ENCODE data around the gene PLEKHG4B. TPM values are rescaled to one million over a fixed set of nuclear protein-coding genes. Genes with fewer than 3 reads are reported as not detected.
"Not testable (repeated sequence)": the region's sequence is repeated elsewhere in the genome, so short reads cannot be mapped to it uniquely, and the experiment has no call there.

PLEKHG4B gene
- total and polyA plus RNA-seq, 7 donors: 0.01 TPM; not detected in 6

GRCh38 chr5:162565-163337 lies 70.8 kb downstream of the PLEKHG4B start:
- Histone ChIP-seq H3K27ac (no peak overlapping the region), H3K4me1 (no peaks in the 10 kb centered on the region), H3K36me3 (ENCODE audit: insufficient read depth in 1 of 2, low read depth in 1 of 2) (no peaks in the 10 kb centered on the region), H3K9me3 (no peaks in the 10 kb centered on the region), H3K4me3 (no peak overlapping the region), H3K27me3 (ENCODE audit: insufficient read depth in 3 of 3, low read length in 2 of 3) (peaks cover 0 to 16% (median 4%) of the 10 kb centered on the region in 3 donors)
- DNase-seq (peak; percentile 6 to 42), ATAC-seq (peak in 1 of 4 donors; percentile 13)
- intact Hi-C loops (cut with DNase I): no loop called here
- no peak for TF ChIP-seq CTCF (IDR thresholded peaks at IDR 0.05)
- WGBS, 3 donors: 89 to 95% (median 95%) methylated on average over 20 to 23 of the region's 23 CpGs

GRCh38 chr5:163338-163620 lies 71.3 kb downstream of the PLEKHG4B start:
- intact Hi-C loops (cut with DNase I): no loop called here
- 80 to 86% (median 83%) methylated on average over 7 of the region's 7 CpGs for WGBS, 3 donors
- no peak for DNase-seq
- H3K4me1 ChIP-seq: no peaks in the 10 kb centered on the region
- H3K9me3 ChIP-seq: no peaks in the 10 kb centered on the region
- H3K36me3 ChIP-seq (ENCODE audit: insufficient read depth in 1 of 2, low read depth in 1 of 2): no peaks in the 10 kb centered on the region
- TF ChIP-seq CTCF (IDR thresholded peaks at IDR 0.05): no peak
- no peak for ATAC-seq
- H3K4me3 ChIP-seq: no peak overlapping the region
- H3K27ac ChIP-seq: no peak overlapping the region
- H3K27me3 ChIP-seq (ENCODE audit: insufficient read depth in 3 of 3, low read length in 2 of 3): peaks cover 0 to 16% (median 3%) of the 10 kb centered on the region in 3 donors

- Histone ChIP-seq H3K4me1 (no peaks in the 10 kb centered on the region), H3K36me3 (ENCODE audit: insufficient read depth in 1 of 2, low read depth in 1 of 2) (no peaks in the 10 kb centered on the region), H3K9me3 (no peaks in the 10 kb centered on the region), H3K27me3 (ENCODE audit: insufficient read depth in 3 of 3, low read length in 2 of 3) (peaks cover 0 to 13% (median 3%) of the 10 kb centered on the region in 3 donors), H3K4me3 (no peak overlapping the region), H3K27ac (no peak overlapping the region)
- ATAC-seq (no peak), DNase-seq (peak; percentile 4 to 7)
- WGBS, 3 donors: 79 to 95% (median 91%) methylated on average over 13 of the region's 13 CpGs
- intact Hi-C loops (cut with DNase I): no loop called here
- TF ChIP-seq CTCF (IDR thresholded peaks at IDR 0.05): no peak
These were observed 71.9 kb downstream of the PLEKHG4B start for GRCh38 chr5:163841-164240.

- no peak overlapping the region for H3K4me3 ChIP-seq
- ATAC-seq: no peak
- intact Hi-C loops (cut with DNase I): no loop called here
- H3K4me1 ChIP-seq: no peaks in the 10 kb centered on the region
- H3K9me3 ChIP-seq: no peaks in the 10 kb centered on the region
- H3K36me3 ChIP-seq (ENCODE audit: insufficient read depth in 1 of 2, low read depth in 1 of 2): no peaks in the 10 kb centered on the region
- DNase-seq: peak in 1 of 2 donors; percentile 43
- H3K27ac ChIP-seq: no peak overlapping the region
- peaks cover 0 to 11% (median 3%) of the 10 kb centered on the region in 3 donors for H3K27me3 ChIP-seq (ENCODE audit: insufficient read depth in 3 of 3, low read length in 2 of 3)
- WGBS, 3 donors: 77 to 90% (median 83%) methylated on average over 11 to 14 of the region's 14 CpGs
- no peak for TF ChIP-seq CTCF (IDR thresholded peaks at IDR 0.05)
These were observed 72.3 kb downstream of the PLEKHG4B start for GRCh38 chr5:164244-164643.

GRCh38 chr5:164783-165182 lies 72.8 kb downstream of the PLEKHG4B start:
- ATAC-seq; H3K36me3 ChIP-seq (ENCODE audit: insufficient read depth in 1 of 2, low read depth in 1 of 2); intact Hi-C loops (cut with DNase I); H3K27ac ChIP-seq; H3K4me1 ChIP-seq; H3K27me3 ChIP-seq (ENCODE audit: insufficient read depth in 3 of 3, low read length in 2 of 3); H3K4me3 ChIP-seq; H3K9me3 ChIP-seq: not testable (repeated sequence)
- WGBS, 3 donors: 75 to 92% (median 89%) methylated on average over 19 to 25 of the region's 25 CpGs
- DNase-seq: peak in 1 of 2 donors; percentile 19
